H1 (cell line): ENCODE results near the gene OOSP3.

Experiments used
- CREB1 ChIP-seq: IDR thresholded peaks from 2 replicates; pipeline ENCODE4 v1.6.1; 2012; ENCODE audit warnings: inconsistent platforms
- EP300 ChIP-seq, 2 experiments: IDR thresholded peaks; 1 replicate in 1 of 2; 2 replicates in 1 of 2; pipeline ENCODE4 v1.6.1; 2011 to 2012; ENCODE audit warnings: low read depth in 2 of 2, low read length in 2 of 2, mild to moderate bottlenecking in 2 of 2, borderline replicate concordance in 1 of 2, inconsistent platforms in 1 of 2, moderate library complexity in 1 of 2
- POLR2A ChIP-seq, 2 experiments: IDR thresholded peaks; 1 replicate in 1 of 2; 2 replicates in 1 of 2; pipeline ENCODE4 v1.6.1; 2011; ENCODE audit warnings: low read depth in 2 of 2, low read length in 2 of 2, mild to moderate bottlenecking in 2 of 2; ENCODE audit errors: control extremely low read depth in 1 of 2
- POLR2AphosphoS5 ChIP-seq: IDR thresholded peaks from 2 replicates; pipeline ENCODE4 v1.6.1; 2011; ENCODE audit warnings: low read depth, low read length
- RAD21 ChIP-seq, 2 experiments: IDR thresholded peaks in 1 of 2; conservative IDR thresholded peaks in 1 of 2; 2 replicates each; pipeline ENCODE4 v1.6.1; 2011; ENCODE audit warnings: low read depth in 2 of 2, low read length in 2 of 2, improper control_type of control experiment in 1 of 2, inconsistent platforms in 1 of 2, mild to moderate bottlenecking in 1 of 2, moderate library complexity in 1 of 2
- YY1 ChIP-seq: IDR thresholded peaks from 2 replicates; pipeline ENCODE4 v1.6.1; 2011; ENCODE audit warnings: low read depth, mild to moderate bottlenecking, low read length
- TF ChIP-seq, protein P1 (sequence below), 3 experiments: IDR thresholded peaks; 1 replicate in 2 of 3; 2 replicates in 1 of 3; pipeline versions ENCODE4 v1.5.1 to v1.6.1; 2011; ENCODE audit warnings: low read length in 3 of 3, mild to moderate bottlenecking in 3 of 3, inconsistent platforms in 2 of 3, low read depth in 1 of 3, moderate library complexity in 1 of 3; ENCODE audit not compliant: insufficient read depth in 1 of 3; ENCODE audit errors: control extremely low read depth in 1 of 3

DNA sequence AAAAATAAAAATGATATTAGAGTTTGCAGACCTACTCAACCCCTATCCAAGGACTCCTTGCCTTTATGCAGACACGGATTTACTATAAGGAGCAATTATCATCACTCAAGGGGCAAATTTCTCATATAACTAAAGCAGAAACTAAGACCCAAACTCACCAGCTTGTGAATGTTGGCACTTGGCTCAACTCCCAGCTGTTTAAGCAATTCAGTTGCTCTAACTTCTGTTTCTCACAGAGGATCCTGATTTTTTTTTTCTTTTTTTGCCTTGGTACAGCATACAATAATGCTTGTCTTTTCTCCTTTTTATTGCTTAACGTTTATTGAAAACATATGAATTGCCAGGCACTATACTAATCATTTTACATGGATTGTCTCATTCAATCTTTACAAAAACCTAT is 23.7 kb upstream of the OOSP3 start:
- TF ChIP-seq, protein P1, sequence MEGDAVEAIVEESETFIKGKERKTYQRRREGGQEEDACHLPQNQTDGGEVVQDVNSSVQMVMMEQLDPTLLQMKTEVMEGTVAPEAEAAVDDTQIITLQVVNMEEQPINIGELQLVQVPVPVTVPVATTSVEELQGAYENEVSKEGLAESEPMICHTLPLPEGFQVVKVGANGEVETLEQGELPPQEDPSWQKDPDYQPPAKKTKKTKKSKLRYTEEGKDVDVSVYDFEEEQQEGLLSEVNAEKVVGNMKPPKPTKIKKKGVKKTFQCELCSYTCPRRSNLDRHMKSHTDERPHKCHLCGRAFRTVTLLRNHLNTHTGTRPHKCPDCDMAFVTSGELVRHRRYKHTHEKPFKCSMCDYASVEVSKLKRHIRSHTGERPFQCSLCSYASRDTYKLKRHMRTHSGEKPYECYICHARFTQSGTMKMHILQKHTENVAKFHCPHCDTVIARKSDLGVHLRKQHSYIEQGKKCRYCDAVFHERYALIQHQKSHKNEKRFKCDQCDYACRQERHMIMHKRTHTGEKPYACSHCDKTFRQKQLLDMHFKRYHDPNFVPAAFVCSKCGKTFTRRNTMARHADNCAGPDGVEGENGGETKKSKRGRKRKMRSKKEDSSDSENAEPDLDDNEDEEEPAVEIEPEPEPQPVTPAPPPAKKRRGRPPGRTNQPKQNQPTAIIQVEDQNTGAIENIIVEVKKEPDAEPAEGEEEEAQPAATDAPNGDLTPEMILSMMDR (IDR thresholded peaks at IDR 0.05; ENCODE audit: control extremely low read depth in 1 of 3, insufficient read depth in 1 of 3, low read depth in 1 of 3, low read length in 3 of 3) = no peak
- no peak for TF ChIP-seq RAD21 (IDR thresholded peaks at IDR 0.05 in 1 of 2, conservative IDR thresholded peaks at IDR 0.05 in 1 of 2; ENCODE audit: low read depth in 2 of 2, low read length in 2 of 2)
- no peak for TF ChIP-seq CREB1
- TF ChIP-seq POLR2A (IDR thresholded peaks at IDR 0.05; ENCODE audit: control extremely low read depth in 1 of 2, low read depth in 2 of 2, low read length in 2 of 2) = no peak
- no peak for TF ChIP-seq POLR2AphosphoS5
- TF ChIP-seq EP300 (IDR thresholded peaks at IDR 0.05; ENCODE audit: borderline replicate concordance in 1 of 2, low read depth in 2 of 2, low read length in 2 of 2) = no peak
- no peak for TF ChIP-seq YY1
